IMR-90 (cell line): ENCODE measurements around the gene TMC8. TPM values are rescaled to one million over a fixed set of nuclear protein-coding genes. Genes with fewer than 3 reads are reported as not detected.

ENCODE experiments used
- ATAC-seq: fragments of 200-7000 bp; cut with Tn5 transposase; 2 replicates; pipeline ENCODE4 v1.9.1; 2020; ENCODE audit warnings: low read depth, mild to moderate bottlenecking, moderate library complexity
- BruUV-seq: library from RNA; stranded (reverse); fragments of 400-500 nt; replicated peaks from 2 replicates; lab custom pipeline; 2021; lab: Mats Ljungman, UMichigan
- CTCF ChIA-PET: fragments of 300-600 bp; formaldehyde crosslinking; extraction: SDS; loops from one replicate; lab custom pipeline; 2021; ENCODE audit warnings: antibody characterized with exemption; lab: Yijun Ruan, JAX
- POLR2A ChIA-PET: fragments of 300-600 bp; sonication (Branson Sonifier 250); formaldehyde crosslinking; loops from one replicate; lab custom pipeline; 2022; ENCODE audit warnings: antibody characterized with exemption; ENCODE audit not compliant: unreplicated experiment; lab: Charles Lee
- DNase-seq: peaks from one replicate; pipeline ENCODE4 v3.0.0; 2013
- H2AFZ ChIP-seq: replicated peaks from 2 replicates; pipeline ENCODE3; 2013; ENCODE audit warnings: low read length, mild to moderate bottlenecking; ENCODE audit not compliant: poor library complexity
- H2AK5ac ChIP-seq: 2 replicates; pipeline ENCODE4 v1.6.1; 2013; ENCODE audit warnings: low read depth, low read length, inconsistent platforms
- H2AK9ac ChIP-seq: replicated peaks from 2 replicates; pipeline ENCODE3; 2013; ENCODE audit warnings: mild to moderate bottlenecking, low read depth, low read length, moderate library complexity; ENCODE audit not compliant: poor library complexity
- H2BK120ac ChIP-seq: 2 replicates; pipeline ENCODE4 v1.6.1; 2013; ENCODE audit warnings: low read depth, low read length, inconsistent platforms
- H2BK15ac ChIP-seq: 3 replicates; pipeline ENCODE4 v1.6.1; 2013; ENCODE audit warnings: low read depth, low read length, inconsistent platforms
- H2BK20ac ChIP-seq: 2 replicates; pipeline ENCODE4 v1.6.1; 2013; ENCODE audit warnings: low read depth, mild to moderate bottlenecking, inconsistent platforms, low read length, moderate library complexity
- H2BK5ac ChIP-seq: 2 replicates; pipeline ENCODE4 v1.6.1; 2013; ENCODE audit warnings: mild to moderate bottlenecking, low read depth, low read length, inconsistent platforms; ENCODE audit not compliant: poor library complexity, severe bottlenecking
- H3K14ac ChIP-seq: replicated peaks from 2 replicates; pipeline ENCODE4 v1.6.1; 2013; ENCODE audit warnings: low read depth, low read length, inconsistent platforms
- H3K18ac ChIP-seq: 2 replicates; pipeline ENCODE4 v1.6.1; 2013; ENCODE audit warnings: low read depth, low read length, control low read depth
- H3K23ac ChIP-seq: 2 replicates; pipeline ENCODE4 v1.6.1; 2013; ENCODE audit warnings: low read depth, low read length, inconsistent platforms
- H3K27ac ChIP-seq: 2 replicates; pipeline ENCODE4 v1.5.1; 2013; ENCODE audit warnings: mild to moderate bottlenecking, control low read depth, low read length; ENCODE audit not compliant: insufficient read depth
- H3K27me3 ChIP-seq: 2 replicates; pipeline ENCODE4 v1.6.1; 2013; ENCODE audit warnings: low read length; ENCODE audit not compliant: control insufficient read depth, insufficient read depth
- H3K36me3 ChIP-seq: 2 replicates; pipeline ENCODE4 v1.6.1; 2013; ENCODE audit warnings: low read length, mixed read lengths; ENCODE audit not compliant: control insufficient read depth, insufficient read depth
- H3K4ac ChIP-seq: 2 replicates; pipeline ENCODE4 v1.6.1; 2013; ENCODE audit warnings: low read depth, low read length, inconsistent platforms
- H3K4me1 ChIP-seq: 2 replicates; pipeline ENCODE4 v1.6.1; 2013; ENCODE audit warnings: low read length, mixed read lengths; ENCODE audit not compliant: control insufficient read depth, insufficient read depth
- H3K4me2 ChIP-seq: 2 replicates; pipeline ENCODE4 v1.6.1; 2013; ENCODE audit warnings: low read depth, mild to moderate bottlenecking, control low read depth, low read length, moderate library complexity
- H3K4me3 ChIP-seq: 2 replicates; pipeline ENCODE4 v1.5.1; 2013; ENCODE audit warnings: low read depth, mild to moderate bottlenecking, control low read depth, low read length, moderate library complexity; ENCODE audit not compliant: insufficient read depth
- H3K56ac ChIP-seq: 2 replicates; pipeline ENCODE4 v1.6.1; 2013; ENCODE audit warnings: low read length, inconsistent platforms; ENCODE audit not compliant: insufficient read depth; ENCODE audit errors: extremely low read depth
- H3K79me1 ChIP-seq, 2 experiments: 2 replicates each; pipeline ENCODE4 v1.6.1; 2013; ENCODE audit warnings: low read length in 2 of 2, inconsistent platforms in 1 of 2, low read depth in 1 of 2
- H3K9ac ChIP-seq: 2 replicates; pipeline ENCODE4 v1.6.1; 2013; ENCODE audit warnings: low read depth, low read length, control low read depth
- H3K9me1 ChIP-seq: 2 replicates; pipeline ENCODE4 v1.6.1; 2013; ENCODE audit warnings: low read length, inconsistent platforms; ENCODE audit not compliant: insufficient read depth
- H3K9me3 ChIP-seq: 2 replicates; pipeline ENCODE4 v1.6.1; 2013; ENCODE audit warnings: low read length; ENCODE audit not compliant: control insufficient read depth, insufficient read depth
- H4K20me1 ChIP-seq: 2 replicates; pipeline ENCODE4 v1.6.1; 2013; ENCODE audit warnings: low read length, inconsistent platforms; ENCODE audit not compliant: insufficient read depth
- H4K5ac ChIP-seq: 2 replicates; pipeline ENCODE4 v1.6.1; 2013; ENCODE audit warnings: mild to moderate bottlenecking, low read depth, low read length, control low read depth
- H4K8ac ChIP-seq, 2 experiments: 2 replicates each; pipeline ENCODE4 v1.6.1; 2013; ENCODE audit warnings: low read depth in 2 of 2, low read length in 2 of 2, control low read depth in 1 of 2, inconsistent platforms in 1 of 2
- H4K91ac ChIP-seq: 2 replicates; pipeline ENCODE4 v1.6.1; 2013; ENCODE audit warnings: low read depth, low read length, inconsistent platforms; ENCODE audit not compliant: insufficient read depth
- CHD1 ChIP-seq: IDR thresholded peaks from 2 replicates; pipeline ENCODE4 v1.6.1; 2012; ENCODE audit warnings: low read depth, low read length, improper control_type of control experiment
- MAFK ChIP-seq: IDR thresholded peaks from 2 replicates; pipeline ENCODE4 v1.6.1; 2012; ENCODE audit warnings: low read depth, low read length, improper control_type of control experiment
- WGBS, 2 experiments: methylation state at CpG; one replicate each; pipeline versions ENCODE4 v1.1.5 to v1.1.7; 2013; ENCODE audit warnings: missing lambda C conversion rate in 2 of 2; ENCODE audit not compliant: insufficient read length in 1 of 2; ENCODE audit errors: extremely low coverage in 2 of 2; 5-methylcytosine and 5-hydroxymethylcytosine counted together
- dilution Hi-C: fragments of 300-500 bp; cut with HindIII; formaldehyde crosslinking; loops from one replicate; pipeline ENCODE4 v1.14.3; 2018; ENCODE audit warnings: low sequenced_read_pairs; ENCODE audit not compliant: unreplicated experiment
- in situ Hi-C: fragments of 300-500 bp; cut with MboI; formaldehyde crosslinking; loops from 3 replicates; pipeline ENCODE4 v1.14.3; 2019; ENCODE audit warnings: low sequenced_read_pairs, inconsistent platforms, mixed read lengths
- intact Hi-C: fragments of 100-400 bp; cut with micrococcal nuclease; formaldehyde crosslinking; loops from 2 replicates; pipeline ENCODE4 v1.10.0; 2022
- polyA plus RNA-seq, 3 experiments: library from polyadenylated mRNA; depleted of rRNA; stranded (reverse); fragments of >200 nt; gene quantifications; 2 replicates each; pipeline ENCODE4 v1.2.3, GENCODE V29; 2012; ENCODE audit warnings: low replicate concordance in 1 of 3
- total RNA-seq: library from RNA; depleted of rRNA; stranded (reverse); fragments of >200 nt; gene quantifications from 2 replicates; pipeline ENCODE4 v1.2.3, GENCODE V29; 2012

Gene TMC8
- total and polyA plus RNA-seq, 2 of the 4 experiments (the other 2 are of a cell fraction) = not detected

GRCh38 chr17:78146881-78147280, 16.3 kb downstream of the TMC8 start:
- peaks cover 3% of the 10 kb centered on the region; the same call in 1 of the 2 replicates for H3K4me1 ChIP-seq
- no peak overlapping the region for H4K91ac ChIP-seq
- no peak overlapping the region for H2AFZ ChIP-seq
- no peaks in the 10 kb centered on the region for H3K9me3 ChIP-seq
- no peak overlapping the region for H3K27ac ChIP-seq
- in situ Hi-C loops (no loop called here), dilution Hi-C loops (no loop called here), intact Hi-C loops (no loop called here)
- POLR2A ChIA-PET = no interaction called here
- H3K56ac ChIP-seq = no peak overlapping the region
- no peak overlapping the region for H3K18ac ChIP-seq
- BruUV-seq = no TSS peak
- H3K4ac ChIP-seq = no peak overlapping the region
- no peak overlapping the region for H3K23ac ChIP-seq
- H3K36me3 ChIP-seq = no peaks in the 10 kb centered on the region
- no peak overlapping the region for H2BK5ac ChIP-seq
- H4K20me1 ChIP-seq = no peaks in the 10 kb centered on the region
- TF ChIP-seq MAFK = no peak
- no peak for TF ChIP-seq CHD1
- H2BK120ac ChIP-seq = no peak overlapping the region
- no CpG with 5 or more reads among the region's 6 CpGs for WGBS, 2 experiments
- no peak for ATAC-seq
- H2AK5ac ChIP-seq = no peak overlapping the region; the same call in 1 of the 2 replicates
- no peak overlapping the region for H3K4me3 ChIP-seq
- H3K27me3 ChIP-seq = no peaks in the 10 kb centered on the region; the same call in 1 of the 2 replicates
- no peak for DNase-seq
- no peak overlapping the region for H3K4me2 ChIP-seq
- no peak overlapping the region for H2AK9ac ChIP-seq
- CTCF ChIA-PET = no interaction called here
- H3K79me1 ChIP-seq = no peaks in the 10 kb centered on the region
- no peak overlapping the region for H4K5ac ChIP-seq
- H3K14ac ChIP-seq = no peak overlapping the region
- no peak overlapping the region for H2BK20ac ChIP-seq
- H4K8ac ChIP-seq = no peak overlapping the region
- H2BK15ac ChIP-seq = no peak overlapping the region
- no peaks in the 10 kb centered on the region for H3K9me1 ChIP-seq
- H3K9ac ChIP-seq = no peak overlapping the region
